NCI-H226 (cell line): ENCODE measurements around the gene PRUNE2.
"Not testable (repeated sequence)": the region's sequence is repeated elsewhere in the genome, so short reads cannot be mapped to it uniquely, and the experiment has no call there.

ENCODE experiments used
- DNase-seq: peaks from one replicate; pipeline ENCODE4 v3.0.0-alpha.2; 2015

Gene PRUNE2

DNA sequence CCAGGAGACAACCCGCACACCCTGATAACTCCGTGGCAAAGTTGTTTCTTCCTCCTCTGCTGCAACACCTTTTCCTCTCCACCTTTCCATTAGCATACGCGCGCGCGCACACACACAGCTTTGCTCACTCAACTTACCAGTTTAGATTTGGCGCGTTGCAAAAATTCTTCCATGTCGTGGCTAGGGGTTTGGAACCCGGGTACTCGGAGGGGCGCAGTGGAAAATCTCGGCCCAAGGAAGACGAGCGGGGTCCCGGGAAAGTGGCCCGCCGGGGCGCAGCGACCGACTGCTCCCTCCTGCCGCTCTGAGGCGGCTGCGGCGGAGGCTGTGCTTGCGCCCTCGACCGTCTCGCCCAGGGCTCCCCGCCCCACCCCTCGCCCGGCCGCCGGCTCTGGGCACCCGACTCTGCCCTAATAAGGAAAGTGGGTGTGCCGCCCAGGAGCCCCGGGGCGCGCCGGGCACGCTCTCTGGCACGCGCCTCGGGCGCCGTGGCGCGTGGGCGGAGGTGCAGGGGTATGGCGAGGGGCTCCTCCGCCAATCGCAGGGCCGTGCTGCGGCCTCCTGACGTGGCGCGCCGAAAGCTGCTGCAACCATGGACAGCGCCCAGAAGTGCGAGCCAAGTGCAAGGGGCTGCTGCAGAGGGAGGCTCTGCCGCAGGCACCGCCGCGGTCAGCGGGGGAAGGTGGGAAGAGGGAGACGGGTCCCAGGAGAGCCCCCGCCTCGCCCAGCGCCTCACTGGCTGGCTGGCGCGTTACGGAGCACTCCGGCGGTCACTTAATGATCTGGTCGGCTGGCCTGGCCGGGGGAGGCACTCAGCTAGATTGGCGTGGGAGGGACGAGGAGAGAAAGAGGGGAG, at the start of gene PRUNE2:
Gene PRUNE2, minus strand, starts transcription at position 324 of the 856 bp plus-strand sequence. Its CDS starts 151 bp downstream, at position 173.
- DNase-seq: peak; percentile 88

DNA sequence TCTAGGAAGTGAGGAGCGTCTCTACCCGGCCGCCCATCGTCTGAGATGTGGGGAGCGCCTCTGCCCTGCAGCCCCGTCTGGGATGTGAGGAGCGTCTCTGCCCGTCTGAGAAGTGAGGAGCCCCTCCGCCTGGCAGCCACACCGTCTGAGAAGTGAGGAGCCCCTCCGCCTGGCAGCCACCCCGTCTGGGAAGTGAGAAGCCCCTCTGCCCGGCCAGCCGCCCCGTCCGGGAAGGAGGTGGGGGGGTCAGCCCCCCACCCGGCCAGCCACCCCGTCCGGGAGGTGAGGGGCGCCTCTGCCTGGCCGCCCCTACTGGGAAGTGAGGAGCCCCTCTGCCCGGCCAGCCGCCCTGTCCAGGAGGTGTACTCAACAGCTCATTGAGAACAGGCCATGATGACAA, 49.5 kb upstream of the PRUNE2 start:
- DNase-seq: not testable (repeated sequence)

GRCh38 chr9:76949865-76950264, 44.0 kb upstream of the PRUNE2 start:
- DNase-seq: no peak

DNA sequence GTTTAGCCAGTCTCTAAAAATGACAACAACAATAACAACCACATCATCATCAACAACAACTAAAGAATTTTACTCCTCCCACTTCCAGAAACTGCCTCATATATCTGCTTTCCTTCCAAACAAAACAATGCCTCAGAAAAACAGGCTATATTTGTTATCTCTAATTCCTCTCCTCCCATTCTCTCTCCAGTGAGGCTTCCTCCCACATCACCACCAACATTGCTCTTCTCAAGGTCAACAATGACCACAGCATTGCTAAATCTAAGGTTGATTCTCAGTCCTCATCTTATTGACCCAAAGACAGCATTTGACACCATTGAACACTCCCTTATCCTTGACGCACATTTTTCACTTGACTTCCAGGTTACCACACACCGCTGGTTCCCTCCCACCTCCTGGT, 38.1 kb upstream of the PRUNE2 start:
- peak; percentile 40 for DNase-seq

GRCh38 chr9:76943054-76943453, 37.1 kb upstream of the PRUNE2 start:
- DNase-seq: no peak

DNA sequence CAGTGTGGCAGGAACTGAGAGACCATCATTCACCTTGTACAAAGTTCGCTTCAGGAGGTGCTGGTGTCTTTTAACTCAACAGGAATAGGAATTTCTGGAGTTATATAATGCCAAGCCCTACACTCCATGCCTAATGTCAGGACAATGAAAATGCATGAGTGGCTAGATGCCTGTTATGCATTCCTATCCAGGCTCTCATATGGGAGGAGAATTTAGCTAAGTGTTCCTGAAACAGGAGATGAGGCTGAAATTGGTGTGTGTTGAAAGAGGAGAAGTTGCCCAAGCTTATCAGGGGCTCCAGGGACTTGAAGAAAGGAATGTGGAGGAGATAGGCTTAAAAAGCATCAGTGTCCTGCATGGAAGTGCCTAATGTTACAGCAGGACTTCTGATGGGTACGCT, 26.8 kb upstream of the PRUNE2 start:
- DNase-seq: peak; percentile 73

- DNase-seq: no peak
These were observed 26.4 kb upstream of the PRUNE2 start for GRCh38 chr9:76932265-76932664.

DNA sequence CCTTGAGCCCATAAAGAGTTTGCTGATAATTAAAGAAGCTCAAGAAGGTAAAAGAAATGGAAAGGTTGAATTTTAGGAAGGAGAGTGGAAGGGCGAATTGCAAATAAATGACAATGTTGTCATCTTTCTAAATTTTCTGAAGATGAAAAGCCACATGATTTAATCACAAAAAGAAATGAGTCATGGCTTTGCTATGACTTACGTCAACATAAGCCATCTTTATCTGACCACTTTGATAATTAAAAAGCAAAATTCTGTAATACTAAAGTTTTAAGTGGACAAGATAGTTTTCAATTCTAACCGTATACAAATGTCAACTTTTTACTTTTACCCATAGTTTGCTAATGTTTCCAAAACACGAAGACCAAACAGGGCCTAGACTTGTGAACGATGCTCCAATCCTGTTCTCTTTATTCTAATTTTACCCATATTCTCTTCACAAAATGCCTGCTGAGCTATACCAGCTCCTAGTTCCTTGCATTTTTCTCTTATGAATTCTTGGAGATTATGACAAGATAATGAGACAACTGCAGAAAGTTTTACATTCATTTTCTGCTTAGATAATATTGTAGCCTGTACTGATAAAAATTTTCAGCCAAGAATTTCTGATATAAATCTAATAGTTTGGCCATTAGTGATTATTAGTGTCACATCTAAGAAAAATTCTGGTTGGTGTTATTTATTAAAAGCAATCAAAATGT, 21.8 kb upstream of the PRUNE2 start:
- DNase-seq: peak; percentile 35

DNA sequence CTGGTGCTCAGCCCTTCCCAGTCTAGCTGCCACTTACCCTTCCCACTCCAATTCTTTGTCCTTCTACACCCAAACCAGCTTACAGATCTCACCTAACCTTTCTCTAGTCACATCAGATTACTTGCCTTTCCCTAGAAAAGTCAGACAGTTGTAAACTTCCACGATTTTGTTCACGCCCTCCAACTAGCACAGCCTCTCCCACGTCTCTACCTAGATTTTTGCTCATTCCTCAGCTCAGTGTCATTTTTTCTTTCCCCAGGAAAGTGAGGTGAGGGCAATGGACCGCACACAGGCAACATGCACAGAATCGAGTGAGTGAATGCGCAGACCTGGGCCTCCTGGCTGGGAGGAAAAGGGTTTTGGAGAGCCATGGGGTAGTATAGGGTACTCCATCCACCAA, 20.9 kb upstream of the PRUNE2 start:
- DNase-seq: peak; percentile 60

- peak; percentile 69 for DNase-seq
These were observed 20.4 kb upstream of the PRUNE2 start for GRCh38 chr9:76926324-76926741.

DNA sequence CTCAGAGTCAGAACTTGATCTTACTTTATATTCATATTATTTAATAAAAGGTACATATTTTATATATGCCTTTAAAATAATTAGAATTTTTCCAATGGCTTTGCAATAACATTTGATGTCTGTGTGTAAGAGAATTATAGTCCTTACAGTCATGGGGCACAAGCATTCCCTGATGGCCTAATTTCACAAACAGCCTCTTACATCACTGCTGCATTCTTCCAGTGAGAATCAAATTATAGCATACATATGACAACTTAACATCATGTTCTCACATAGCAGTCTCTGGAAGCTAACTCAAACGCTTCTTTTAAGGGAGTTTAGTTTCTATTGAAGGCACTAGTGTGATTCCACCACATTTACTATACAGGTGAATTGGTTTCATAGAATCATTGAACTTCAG, 15.3 kb upstream of the PRUNE2 start:
- no peak for DNase-seq

DNA sequence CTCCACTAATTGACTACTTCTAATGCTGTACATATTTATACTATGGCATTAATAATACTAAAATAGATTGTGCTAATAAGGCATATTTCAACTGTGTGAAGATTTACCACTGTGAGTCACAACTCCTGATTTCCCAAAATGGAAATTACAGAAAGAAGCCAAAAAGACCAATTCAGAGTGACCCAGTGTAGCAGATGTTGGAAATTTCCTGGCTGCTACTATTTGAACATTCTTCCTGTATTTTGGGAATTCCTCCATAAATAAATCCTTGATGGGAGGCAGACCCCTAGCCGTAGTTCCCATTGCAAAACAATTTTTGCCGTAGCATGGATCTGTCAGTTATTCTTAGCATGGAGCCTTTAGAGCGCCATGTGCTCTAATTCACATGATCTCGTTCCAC, 11.4 kb upstream of the PRUNE2 start:
- no peak for DNase-seq

GRCh38 chr9:76916231-76916630, 10.3 kb upstream of the PRUNE2 start:
- DNase-seq: no peak

GRCh38 chr9:76913467-76913866, 7.6 kb upstream of the PRUNE2 start:
- no peak for DNase-seq

- peak; percentile 40 for DNase-seq
These were observed 6.8 kb upstream of the PRUNE2 start for GRCh38 chr9:76912636-76913275.

DNA sequence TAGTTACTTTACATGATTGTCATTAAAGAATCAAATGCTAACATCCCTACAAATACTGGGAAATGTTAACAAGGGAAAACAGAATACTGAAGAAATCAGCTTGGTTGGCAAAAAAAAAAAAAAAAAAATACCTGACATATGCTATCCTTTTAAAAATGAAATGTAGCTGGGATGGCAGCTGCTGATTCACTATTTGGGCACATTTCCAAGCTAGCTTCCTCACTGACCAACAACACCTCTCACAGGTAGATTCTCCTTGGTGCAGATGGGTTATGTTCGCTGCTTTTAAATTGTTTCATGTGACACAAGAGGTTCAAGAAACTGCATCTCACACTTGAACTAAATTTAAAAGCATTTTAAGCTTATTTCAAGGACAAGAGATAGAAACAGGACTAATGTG, 6.1 kb upstream of the PRUNE2 start:
- DNase-seq: no peak

GRCh38 chr9:76910861-76911260, 4.9 kb upstream of the PRUNE2 start:
- DNase-seq: no peak

- no peak for DNase-seq
These were observed 697 bp upstream of the PRUNE2 start for GRCh38 chr9:76906647-76906975.

DNA sequence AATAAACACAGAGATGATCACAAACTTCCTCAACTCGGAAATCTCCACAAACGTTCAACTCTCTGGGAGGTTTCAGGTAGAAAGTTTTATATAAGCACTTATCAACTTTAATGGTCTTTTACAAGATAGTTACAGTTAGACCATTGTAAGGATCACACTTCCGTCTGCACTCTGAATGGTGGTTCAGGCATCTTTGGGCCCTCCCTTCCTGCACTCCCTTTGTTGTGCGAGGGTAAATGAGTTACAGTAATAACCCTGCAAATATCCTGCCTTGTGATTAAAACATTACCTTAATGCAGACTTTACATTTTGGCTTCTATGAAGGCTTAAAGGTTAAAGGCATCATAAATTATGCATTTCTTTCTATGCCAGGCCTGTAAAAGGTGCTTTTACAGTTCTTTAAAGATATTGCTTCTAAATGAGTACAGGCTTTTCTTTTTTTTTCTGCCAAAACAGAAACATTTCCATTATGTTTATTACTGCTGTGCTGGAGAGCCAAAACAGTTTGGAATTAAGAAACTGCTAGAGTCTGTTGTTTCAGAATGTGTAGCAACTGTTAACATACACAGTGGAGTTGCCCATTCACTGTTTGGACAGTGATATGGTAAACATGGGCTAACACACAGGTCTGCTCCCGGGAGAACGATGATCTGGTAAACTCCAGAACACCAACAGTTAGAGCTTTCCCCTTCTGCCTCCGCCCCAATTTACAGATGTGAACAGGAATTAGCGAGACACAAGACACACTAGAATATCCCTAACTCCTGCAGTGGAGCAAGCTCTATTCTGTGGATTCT, 1.1 kb downstream of the PRUNE2 start:
- DNase-seq: no peak

- no peak for DNase-seq
These were observed 3.5 kb downstream of the PRUNE2 start for GRCh38 chr9:76902395-76902794.

GRCh38 chr9:76901801-76902200, 4.1 kb downstream of the PRUNE2 start:
- no peak for DNase-seq

GRCh38 chr9:76900884-76901440, 5.0 kb downstream of the PRUNE2 start:
- DNase-seq: no peak

DNA sequence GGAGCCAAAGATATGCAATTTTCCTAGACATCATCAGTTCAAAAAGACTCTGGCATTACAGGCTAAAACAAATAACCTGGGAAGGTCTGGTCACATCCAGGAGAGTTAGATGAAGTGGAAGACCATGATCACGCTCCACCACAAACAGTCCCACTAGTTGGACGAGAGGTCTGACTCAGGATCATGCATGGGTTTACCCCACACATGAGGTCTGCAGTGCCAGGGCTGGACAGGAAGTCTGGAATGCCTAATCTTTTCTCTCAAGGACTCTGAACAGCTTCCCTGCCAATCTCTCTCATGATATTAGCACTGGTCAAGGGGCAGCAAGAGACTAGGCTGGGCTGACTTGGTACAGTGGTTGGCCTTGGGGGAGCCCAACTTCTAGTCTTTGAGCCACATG, 7.1 kb downstream of the PRUNE2 start:
- peak; percentile 35 for DNase-seq
